HG03442 (cell line): ENCODE measurements around the gene EPHB6.

Experiments used
- ATAC-seq: cut with Tn5 transposase; IDR thresholded peaks from one replicate; pipeline ENCODE4 v1.9.1; 2021; ENCODE audit warnings: mild to moderate bottlenecking, moderate library complexity; ENCODE audit not compliant: unreplicated experiment

The EPHB6 gene

DNA sequence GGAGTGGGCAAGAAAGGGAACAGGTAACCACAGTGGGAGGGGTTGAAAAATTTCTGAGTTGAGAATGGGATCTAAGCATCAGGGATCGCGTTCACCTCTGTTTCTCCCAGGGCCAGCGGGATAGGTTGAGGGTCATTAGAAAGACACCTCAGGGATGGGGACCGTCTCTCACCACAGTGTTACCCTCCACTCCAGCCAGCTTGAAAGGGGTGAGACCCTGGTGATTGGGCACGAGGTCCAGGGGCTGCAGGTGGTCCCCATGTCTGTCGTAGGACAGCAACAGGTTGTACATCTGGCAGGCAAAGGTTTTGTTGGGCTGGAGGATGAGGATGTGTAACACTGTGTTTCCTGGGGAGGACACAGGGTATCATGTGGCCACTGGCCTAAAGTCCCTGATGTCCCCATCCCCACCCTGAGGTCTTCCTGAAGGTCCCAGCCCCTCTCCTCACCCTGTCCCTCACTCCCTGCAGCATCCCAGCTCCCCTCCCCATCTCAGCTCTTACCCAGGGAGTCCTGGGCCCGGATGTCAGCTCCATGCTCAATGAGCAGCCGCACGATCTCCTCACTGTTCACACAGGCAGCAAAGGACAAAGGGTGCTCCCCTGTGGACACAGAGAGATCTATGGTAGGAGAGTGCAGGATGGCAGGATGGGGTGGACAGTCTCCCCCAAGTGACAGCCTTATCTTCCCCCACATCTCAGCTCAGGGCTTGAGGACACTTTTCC is 21.5 kb downstream of the EPHB6 start:
- no peak for ATAC-seq

DNA sequence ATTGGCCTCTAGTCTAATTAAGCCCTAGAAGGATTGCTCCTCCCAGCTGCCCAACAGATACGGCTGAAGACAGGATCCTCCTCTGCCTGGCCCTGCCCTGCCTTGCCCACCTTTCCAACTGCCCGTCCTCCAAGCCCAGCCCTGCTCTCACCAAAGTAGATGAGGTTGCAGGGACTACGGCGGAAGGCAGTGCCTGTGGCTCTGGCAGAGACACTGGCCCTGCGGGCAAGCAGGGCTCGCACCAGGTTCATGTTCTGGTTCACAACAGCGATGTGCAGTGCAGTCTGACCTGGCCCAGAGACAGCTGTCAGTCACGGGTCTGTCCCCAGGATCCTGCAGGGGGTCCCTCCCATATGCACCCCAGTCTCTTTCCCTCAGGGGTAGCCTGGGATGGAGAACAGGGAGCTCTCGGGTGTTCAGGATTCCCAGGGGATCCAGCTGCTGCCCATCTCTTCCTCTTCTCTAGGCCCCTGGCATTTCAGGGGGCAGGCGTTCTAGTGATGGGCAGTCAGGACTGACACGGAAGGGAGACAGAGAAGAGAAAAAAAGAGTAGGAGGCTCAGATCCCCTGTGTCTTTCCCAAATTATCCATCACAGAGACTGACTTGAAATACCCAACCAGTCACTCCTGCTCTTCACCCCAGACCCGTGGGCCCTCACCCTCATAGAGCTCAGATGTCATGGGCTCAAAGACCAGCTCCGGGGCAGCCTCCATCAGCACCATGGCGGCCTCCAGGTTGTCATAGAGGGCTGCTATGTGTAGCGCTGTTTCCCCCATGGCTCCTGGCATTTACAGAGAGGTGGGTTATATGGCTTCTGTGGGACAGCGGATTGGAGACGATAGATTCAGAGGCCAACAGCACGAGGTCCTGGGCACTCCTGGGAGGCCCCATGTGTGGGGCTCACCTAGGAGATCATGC is 22.4 kb downstream of the EPHB6 start:
- ATAC-seq, result no peak

DNA sequence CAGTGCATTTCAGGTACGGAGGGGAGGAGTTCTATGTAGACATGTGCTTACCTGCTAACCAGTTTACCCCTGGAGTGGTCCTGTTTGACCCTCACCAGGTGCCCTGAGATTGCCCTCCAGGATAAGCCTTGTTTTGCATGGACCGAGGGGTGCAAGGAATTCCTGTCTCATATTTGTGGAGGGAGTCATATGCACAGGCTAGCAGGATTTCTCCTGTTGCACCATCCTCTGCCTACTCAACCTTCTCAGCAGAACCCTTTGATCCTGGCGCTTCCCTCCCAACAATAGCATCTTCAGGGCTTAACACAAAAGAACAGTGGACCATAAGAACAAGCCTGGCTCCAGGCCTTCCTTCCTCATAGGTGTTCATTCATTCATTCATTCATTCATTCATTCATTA is 23.4 kb downstream of the EPHB6 start:
- ATAC-seq, result no peak

DNA sequence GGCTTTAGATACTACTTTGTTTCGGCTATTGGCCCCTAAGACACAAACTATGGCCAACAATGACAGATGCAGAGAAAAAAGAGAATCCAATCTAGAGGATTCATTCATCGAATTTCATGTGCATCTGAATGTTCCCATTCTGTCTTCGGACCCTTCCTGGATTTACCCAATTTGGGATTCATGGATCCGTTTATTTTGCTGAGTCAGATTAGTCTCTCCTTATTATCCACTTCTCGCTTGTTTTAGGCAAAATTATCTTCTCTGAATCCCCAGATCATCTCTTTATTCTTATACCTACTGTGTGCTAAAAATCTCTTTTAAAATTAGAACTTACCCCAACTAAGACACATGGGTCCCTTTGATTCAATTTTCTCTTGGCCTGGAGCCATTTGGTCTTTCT is 24.2 kb downstream of the EPHB6 start:
- ATAC-seq, result no peak

DNA sequence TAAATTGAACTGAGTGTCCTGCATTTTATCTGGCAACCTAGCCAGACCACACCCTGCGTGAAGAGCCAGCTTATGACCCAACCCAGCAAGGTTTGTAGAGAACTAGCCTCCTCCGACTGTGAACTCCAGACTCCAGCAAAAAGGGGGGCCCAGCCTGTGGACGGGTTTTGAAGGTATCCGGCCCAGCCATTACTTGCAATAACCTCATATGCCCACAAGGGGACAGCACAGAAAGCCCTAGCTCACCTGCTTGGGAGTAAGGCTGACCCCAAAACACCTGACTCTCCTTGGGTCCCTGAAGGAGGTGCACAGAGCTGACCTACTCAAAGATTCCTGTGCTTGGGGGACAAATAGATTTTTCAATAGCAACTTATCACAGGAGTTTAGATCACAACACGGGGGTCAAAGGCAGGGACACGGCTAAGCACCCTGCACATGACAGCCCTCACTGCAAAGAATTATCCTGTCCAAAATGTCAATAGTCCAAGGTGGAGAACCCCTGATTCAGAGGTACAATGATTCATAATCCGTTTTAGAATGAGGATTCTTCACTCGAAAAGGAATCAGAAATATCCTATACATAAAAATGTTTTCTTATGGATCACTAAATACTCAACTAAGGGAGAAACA is 26.1 kb downstream of the EPHB6 start:
- peak; percentile 77 for ATAC-seq

DNA sequence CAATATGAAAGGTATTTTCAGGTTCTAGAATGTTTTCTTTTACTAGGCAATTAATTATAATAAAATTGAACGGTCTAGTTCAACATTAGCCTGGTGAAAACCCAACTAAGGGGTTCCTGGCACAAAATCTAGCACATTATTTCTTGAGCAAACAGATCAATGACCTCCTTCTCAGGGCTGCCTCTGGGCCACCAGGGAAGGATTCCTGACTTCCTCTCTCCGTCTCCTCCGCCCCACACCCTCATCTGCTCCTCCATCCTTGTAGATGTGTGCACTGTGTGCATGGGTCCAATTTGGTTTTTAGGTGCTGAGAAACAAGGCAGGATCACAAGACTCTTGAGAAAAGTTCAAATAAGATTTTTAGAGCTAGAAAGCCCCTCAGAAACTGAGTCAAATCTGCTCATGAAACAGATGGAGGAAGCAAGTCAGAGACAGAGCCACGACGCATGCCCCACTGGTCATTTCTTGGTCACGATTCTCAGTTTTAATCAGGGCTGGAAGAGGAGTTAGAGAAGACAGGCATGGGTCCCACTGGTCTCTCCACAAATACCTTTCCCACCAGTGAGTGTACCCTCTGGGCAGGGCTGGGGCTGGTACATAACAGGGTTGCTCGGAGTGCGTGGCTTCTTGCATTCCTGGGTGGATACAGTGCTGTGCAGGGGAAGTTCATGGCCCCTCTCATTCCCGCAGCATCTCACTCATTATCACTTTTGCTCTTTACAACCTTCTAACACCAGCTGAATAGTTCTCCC is 26.9 kb downstream of the EPHB6 start:
- no peak for ATAC-seq

DNA sequence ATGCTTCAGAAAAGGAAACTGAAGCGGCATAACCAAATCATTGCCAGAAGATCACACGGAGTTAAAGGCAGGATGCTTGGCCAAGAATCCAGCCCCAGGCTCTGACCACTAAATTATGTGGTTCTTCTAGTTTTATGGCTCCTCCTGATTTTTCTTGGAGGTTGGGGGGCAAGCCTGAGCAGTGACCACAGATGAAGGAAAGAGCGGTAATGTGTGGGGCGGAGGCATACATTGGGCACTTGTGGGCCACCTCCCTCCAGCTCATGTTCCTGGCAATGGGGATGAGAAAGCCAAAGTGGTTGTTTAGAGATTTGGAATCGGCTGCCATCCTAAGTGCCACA is 27.4 kb downstream of the EPHB6 start:
- ATAC-seq, result no peak

DNA sequence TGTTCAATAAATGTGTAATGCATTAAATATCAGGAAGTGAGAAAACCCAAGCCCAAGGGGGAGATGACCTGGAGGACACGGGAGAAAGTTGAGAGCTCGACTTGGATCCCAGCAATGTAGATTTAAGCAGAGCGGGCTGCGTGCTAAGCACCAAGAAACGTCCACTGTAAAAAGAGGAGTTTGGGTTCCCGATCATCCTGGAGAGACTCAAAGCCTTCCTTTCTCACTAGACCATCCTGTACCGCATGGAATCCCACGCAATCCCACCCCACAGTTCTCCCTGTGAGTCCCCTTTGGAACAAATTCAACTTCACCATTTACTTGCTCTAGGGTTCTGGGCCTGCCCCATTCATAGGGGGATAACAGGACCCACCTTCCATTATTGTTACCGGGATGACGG is 28.3 kb downstream of the EPHB6 start:
- no peak for ATAC-seq

DNA sequence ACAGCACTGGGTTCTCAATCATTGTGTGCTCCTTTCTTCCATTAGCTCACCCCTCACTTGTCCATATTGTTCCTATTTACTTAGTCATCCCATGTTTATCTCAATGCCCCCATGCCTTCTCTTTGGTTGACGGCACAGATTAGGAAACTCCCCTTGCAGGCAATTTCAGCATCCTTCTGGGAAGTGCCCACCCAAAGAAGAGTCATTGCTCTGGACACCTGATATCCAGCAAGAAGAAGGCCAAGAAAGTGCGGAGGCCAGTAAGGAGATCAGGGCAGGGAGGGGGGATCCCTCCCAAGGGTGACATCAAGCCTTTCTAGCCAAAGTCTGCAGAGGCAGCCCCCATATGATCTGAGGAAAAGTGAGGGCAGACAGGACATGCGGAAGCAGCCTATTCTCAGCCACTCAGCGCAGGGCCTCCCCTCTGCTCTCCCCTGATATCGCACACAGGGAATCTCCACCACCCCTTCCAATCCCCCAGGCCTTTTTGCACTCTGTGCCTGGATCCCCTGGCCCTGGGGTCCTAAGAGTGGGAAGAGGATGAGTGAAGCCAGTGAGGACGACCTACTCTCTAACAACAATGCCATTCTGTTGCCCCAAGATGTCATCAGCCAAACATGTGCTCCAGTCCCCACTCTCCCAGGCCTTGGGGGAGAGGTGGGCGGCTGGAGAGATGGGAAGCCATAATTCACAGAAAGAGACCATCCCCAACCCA is 28.9 kb downstream of the EPHB6 start:
- ATAC-seq, result no peak

DNA sequence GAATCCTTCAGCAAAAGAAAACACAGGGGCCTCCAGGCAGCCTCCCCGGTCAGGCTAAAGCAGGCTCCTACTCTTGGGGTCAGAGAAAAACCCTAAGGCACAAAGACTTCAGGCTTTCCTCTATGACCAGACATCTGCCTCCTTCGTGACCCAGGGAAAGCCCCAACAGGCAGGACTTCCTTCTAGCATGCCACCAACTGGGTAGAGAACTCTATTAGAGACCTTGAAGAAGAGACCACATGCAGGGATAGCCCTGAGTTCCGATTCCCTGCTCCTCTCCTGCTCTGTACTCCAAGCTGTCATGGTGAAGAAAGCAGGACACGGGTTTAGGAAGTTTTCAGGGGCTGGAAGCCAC is 29.4 kb downstream of the EPHB6 start:
- no peak for ATAC-seq

DNA sequence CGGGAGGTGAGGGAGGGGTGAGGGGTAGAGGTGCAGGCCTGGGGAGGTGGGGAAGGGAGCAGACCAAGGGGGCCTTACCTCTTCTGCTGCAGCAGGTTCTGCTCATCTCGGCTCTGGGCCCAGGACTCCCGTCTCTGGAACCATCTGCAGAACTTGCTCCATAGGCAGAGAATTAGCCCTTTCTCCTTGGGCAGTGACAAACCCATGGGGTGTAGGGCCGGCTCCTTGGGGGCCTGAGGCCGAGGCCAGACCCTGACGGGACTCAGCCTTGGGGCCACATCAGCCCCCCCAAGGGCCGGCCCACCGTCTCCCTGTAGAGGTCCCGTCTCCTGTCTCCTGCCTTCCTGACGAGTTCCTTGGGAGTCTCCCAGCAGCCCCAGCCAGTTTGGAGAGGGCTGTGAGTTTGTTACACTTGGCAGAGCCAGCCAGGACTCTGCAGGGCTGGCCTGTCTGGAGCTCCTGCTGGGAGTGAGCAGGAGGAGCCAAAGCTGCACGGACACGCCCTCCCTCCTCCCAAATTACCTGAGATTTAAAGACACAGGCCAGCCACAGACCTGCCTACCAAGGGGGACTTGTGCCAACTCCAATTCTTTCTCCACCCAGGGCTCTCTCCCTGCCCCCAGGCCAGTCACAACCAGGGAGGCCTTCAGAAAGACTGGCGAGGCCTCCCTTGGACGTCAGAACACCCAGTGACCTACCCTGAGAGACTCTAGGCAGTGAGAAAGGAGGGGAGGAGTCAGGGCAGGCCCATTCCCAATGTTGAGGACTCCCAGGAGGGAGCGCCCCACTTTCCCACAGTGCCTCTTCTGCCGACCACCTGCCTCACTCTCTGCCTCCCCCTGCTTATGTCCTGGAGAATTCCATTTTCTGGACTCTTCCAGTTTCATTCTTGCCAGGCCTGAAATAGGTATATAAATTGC is 30.7 kb downstream of the EPHB6 start, which contains the start of gene TRPV6:
TSS of gene TRPV6 (minus strand) at position 435 of the 920 bp plus-strand sequence.
- no peak for ATAC-seq

DNA sequence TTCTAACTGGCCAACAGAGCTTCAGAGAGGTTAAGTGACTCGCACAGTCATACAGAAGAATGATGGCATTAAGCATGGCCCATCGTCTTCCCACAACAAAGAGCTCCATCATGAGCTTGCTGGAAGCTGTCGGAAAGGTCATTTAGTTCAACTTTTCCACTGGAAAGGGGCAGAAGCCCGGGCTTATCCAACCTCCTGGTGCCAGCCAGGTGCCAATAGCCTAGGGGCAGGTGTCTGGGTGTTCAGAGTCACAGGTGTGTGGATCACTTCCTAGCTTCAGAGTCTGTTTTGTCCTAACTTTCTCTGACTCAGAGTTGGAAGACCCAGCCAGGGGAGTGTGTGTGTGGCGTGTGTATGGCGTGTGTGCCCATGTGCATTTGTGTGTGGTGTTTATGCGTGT is 32.0 kb downstream of the EPHB6 start:
- no peak for ATAC-seq

DNA sequence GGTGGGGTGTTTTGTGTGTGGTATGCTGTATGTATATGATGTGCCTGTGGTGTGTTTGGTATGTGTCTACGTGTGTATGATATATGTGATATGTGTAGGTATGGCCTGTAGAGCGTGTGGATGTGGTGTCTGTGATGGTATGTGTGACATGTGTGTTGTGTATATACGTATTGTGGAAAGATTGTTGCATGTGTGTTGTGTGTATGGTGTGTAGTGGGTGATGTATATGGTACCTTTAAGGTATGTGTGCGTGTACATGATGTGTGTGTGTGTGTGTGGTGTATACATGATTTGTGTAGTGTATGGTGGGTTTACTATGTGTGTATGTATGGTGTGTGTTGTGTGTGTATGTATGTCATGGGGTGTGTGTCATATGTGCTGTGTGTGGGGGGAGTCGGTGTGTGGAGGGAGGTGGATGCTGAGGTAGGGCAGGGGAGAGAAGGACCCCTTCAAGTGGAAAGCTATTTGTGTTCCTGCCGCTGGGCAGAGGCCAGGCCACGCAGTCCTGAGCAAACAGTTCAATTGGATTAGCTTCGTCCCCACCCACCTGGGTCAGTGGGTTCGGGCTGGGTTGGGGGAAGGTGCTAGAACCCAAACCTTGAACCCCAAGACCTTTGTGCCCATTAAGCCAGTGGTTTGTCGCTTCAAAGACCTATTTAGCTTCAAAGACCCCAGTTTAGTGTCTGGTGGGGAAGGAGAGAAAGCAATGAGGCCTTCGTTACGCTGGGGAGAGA is 32.6 kb downstream of the EPHB6 start:
- ATAC-seq, result no peak

DNA sequence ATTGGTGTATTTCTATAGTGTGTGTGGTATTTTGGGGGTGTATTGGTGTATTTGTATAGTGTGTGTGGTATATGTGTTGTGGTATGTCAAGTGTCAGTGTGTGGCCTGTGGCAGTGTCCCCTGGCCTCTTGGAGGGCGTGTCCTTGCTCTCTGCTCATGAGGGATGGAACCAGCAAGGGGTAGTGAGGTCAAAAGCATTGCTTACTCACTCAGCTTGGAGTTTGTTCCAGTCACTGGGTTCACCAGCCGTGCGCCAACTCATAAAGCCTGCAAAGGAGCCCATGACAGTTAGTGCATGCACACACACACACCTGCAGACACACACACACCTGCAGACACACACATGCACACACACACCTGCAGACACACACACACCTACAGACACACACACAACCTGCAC is 34.9 kb downstream of the EPHB6 start:
- no peak for ATAC-seq

DNA sequence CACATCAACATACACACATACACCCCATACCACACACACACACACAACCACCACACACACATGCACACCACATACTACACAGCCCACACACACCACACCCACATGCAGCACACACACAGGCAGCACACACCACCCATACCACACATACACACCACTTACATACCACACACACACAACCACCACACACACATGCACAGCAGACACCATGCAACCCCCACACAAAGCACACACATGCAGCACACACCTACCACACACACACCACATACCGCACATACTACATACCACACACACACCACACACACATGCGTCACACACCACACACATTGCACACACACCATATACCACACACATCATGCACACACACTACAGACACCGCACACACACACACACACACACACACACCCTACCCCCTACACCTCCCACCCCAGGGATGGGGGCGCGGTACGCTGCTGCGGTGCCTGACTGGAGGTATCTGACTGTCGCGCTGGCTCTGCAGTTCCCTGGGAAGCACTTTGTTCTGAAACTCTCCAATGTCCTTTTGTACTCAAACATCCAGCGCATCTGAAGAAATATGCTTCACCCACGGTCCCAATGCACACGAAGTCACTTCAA is 36.1 kb downstream of the EPHB6 start:
- ATAC-seq, result no peak

DNA sequence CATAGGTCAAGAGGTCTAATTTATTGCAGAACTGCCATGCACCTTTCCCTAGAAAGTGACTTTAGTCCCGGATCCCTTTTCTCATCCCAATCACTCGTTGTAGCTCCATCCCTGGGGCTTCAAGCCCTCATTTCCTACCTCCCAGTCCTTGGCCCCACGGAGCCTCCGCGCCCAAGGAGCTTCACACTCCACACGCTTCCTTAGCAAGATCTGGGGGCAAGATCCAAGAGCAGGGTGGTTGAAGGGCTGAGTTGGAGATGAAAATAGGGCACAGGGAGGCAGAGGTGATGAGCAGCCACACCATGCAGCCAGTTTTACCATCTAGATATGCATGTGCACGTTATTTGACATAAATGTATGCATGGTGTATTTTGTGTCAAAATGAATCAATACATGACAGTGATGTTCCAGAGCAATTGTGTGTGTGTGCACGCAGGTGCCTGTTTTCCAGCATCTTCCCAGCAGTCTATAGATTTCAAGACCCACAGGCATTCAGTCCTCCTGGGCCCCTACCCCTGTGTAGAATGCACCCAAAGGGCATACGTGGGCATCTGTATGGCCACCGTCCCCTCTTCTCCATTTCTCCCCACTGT is 36.7 kb downstream of the EPHB6 start:
- no peak for ATAC-seq

DNA sequence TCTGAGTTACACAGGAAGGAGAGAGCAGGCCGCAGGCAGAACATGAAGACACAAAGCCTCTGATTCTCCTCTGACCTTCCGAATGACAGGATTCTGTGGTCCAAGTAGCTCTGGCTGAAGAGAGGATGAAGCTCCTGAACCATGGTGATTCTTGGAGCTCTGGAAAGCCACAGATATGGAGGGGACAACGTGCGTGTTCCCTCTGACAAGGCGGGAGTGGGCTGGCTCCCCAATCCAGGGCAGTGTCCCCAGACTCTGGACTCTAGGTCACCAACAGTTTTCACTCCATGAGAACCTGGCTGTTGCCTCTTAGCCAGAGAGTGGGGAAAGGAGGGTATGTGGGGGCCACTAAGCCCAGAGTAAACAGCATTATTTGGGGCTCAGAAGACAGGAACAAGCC is 38.1 kb downstream of the EPHB6 start:
- ATAC-seq, result no peak
